ACC112 (cell line): ENCODE measurements around the gene ABCC11.
A peak's percentile ranks its signal among the peaks of the same experiment; 100 is the strongest.

ENCODE experiments used
- H2AFZ ChIP-seq: fragments of 200-600 bp; sonication (generic); one replicate; pipeline ENCODE4 v1.6.0; 2017; ENCODE audit warnings: antibody characterized with exemption, low read length; ENCODE audit not compliant: unreplicated experiment
- H3K27ac ChIP-seq: fragments of 200-600 bp; sonication (generic); 2 replicates; pipeline ENCODE4 v1.5.1; 2014; ENCODE audit warnings: low read depth, mild to moderate bottlenecking, antibody characterized with exemption, low read length, moderate library complexity
- H3K27me3 ChIP-seq: fragments of 200-600 bp; sonication (generic); 2 replicates; pipeline ENCODE4 v1.6.1; 2014; ENCODE audit warnings: mild to moderate bottlenecking, antibody characterized with exemption, low read length, moderate library complexity, mixed read lengths; ENCODE audit not compliant: insufficient read depth
- H3K36me3 ChIP-seq: fragments of 200-600 bp; sonication (generic); 2 replicates; pipeline ENCODE4 v1.6.1; 2016; ENCODE audit warnings: mild to moderate bottlenecking, antibody characterized with exemption, low read length, moderate library complexity, mixed read lengths; ENCODE audit not compliant: insufficient read depth
- H3K4me1 ChIP-seq: fragments of 200-600 bp; sonication (generic); one replicate; pipeline ENCODE4 v1.6.1; 2016; ENCODE audit warnings: low read length, mixed read lengths; ENCODE audit not compliant: insufficient read depth, unreplicated experiment, control insufficient read depth
- H3K4me3 ChIP-seq: fragments of 200-600 bp; sonication (generic); 2 replicates; pipeline ENCODE4 v1.5.1; 2014; ENCODE audit warnings: mild to moderate bottlenecking, low read depth, low read length
- H3K79me2 ChIP-seq: fragments of 200-600 bp; sonication (generic); one replicate; pipeline ENCODE4 v1.6.0; 2016; ENCODE audit warnings: low read length; ENCODE audit not compliant: control insufficient read depth, unreplicated experiment, insufficient read depth

The ABCC11 gene

GRCh38 chr16:48203974-48204824, 43.1 kb downstream of the ABCC11 start:
- H3K27me3 ChIP-seq = peaks cover 20% of the 10 kb centered on the region
- no peaks in the 10 kb centered on the region for H3K4me1 ChIP-seq
- H3K27ac ChIP-seq = no peak overlapping the region

GRCh38 chr16:48201515-48202201, 45.7 kb downstream of the ABCC11 start:
- Histone ChIP-seq H3K79me2 (no peaks in the 10 kb centered on the region), H2AFZ (no peak overlapping the region), H3K36me3 (no peaks in the 10 kb centered on the region), H3K27me3 (peaks cover 5% of the 10 kb centered on the region; the same call in 1 of the 2 replicates), H3K27ac (no peak overlapping the region), H3K4me3 (no peak overlapping the region), H3K4me1 (no peaks in the 10 kb centered on the region)

More at GRCh38 chr16:48203974-48204824, 43.1 kb downstream of the ABCC11 start:
- Histone ChIP-seq H3K79me2 (no peaks in the 10 kb centered on the region), H2AFZ (no peak overlapping the region), H3K4me3 (no peak overlapping the region), H3K36me3 (no peaks in the 10 kb centered on the region)

GRCh38 chr16:48197294-48197693, 50.0 kb downstream of the ABCC11 start:
- no peak overlapping the region for H2AFZ ChIP-seq
- no peaks in the 10 kb centered on the region for H3K79me2 ChIP-seq
- no peaks in the 10 kb centered on the region for H3K36me3 ChIP-seq
- no peak overlapping the region for H3K4me3 ChIP-seq
- H3K27ac ChIP-seq = no peak overlapping the region
- H3K27me3 ChIP-seq = peaks cover 5% of the 10 kb centered on the region; the same call in 1 of the 2 replicates
- H3K4me1 ChIP-seq = peaks cover 8% of the 10 kb centered on the region

GRCh38 chr16:48194828-48195556, 52.3 kb downstream of the ABCC11 start:
- Histone ChIP-seq H3K4me1 (peaks cover 8% of the 10 kb centered on the region), H2AFZ (peak overlapping the region; percentile 23), H3K79me2 (no peaks in the 10 kb centered on the region), H3K4me3 (no peak overlapping the region), H3K27me3 (no peaks in the 10 kb centered on the region), H3K36me3 (no peaks in the 10 kb centered on the region), H3K27ac (no peak overlapping the region)

GRCh38 chr16:48193846-48194245, 53.5 kb downstream of the ABCC11 start:
- H3K27ac ChIP-seq = no peak overlapping the region
- H3K27me3 ChIP-seq = no peaks in the 10 kb centered on the region
- no peak overlapping the region for H3K4me3 ChIP-seq
- peaks cover 8% of the 10 kb centered on the region for H3K4me1 ChIP-seq
- H3K79me2 ChIP-seq = no peaks in the 10 kb centered on the region
- no peaks in the 10 kb centered on the region for H3K36me3 ChIP-seq
- H2AFZ ChIP-seq = no peak overlapping the region

GRCh38 chr16:48188449-48189102, 58.8 kb downstream of the ABCC11 start:
- Histone ChIP-seq H2AFZ (no peak overlapping the region), H3K27ac (no peak overlapping the region), H3K4me1 (no peaks in the 10 kb centered on the region), H3K79me2 (no peaks in the 10 kb centered on the region), H3K36me3 (no peaks in the 10 kb centered on the region), H3K27me3 (no peaks in the 10 kb centered on the region), H3K4me3 (no peak overlapping the region)

- Histone ChIP-seq H3K4me1 (no peaks in the 10 kb centered on the region), H3K36me3 (no peaks in the 10 kb centered on the region), H3K27ac (no peak overlapping the region)
Measured at GRCh38 chr16:48187779-48188178, 59.6 kb downstream of the ABCC11 start.

GRCh38 chr16:48184681-48185080, 62.7 kb downstream of the ABCC11 start:
- no peaks in the 10 kb centered on the region for H3K4me1 ChIP-seq
- H3K27ac ChIP-seq = no peak overlapping the region
- no peak overlapping the region for H2AFZ ChIP-seq
- no peaks in the 10 kb centered on the region for H3K36me3 ChIP-seq
- H3K27me3 ChIP-seq = peaks cover 4% of the 10 kb centered on the region; the same call in 1 of the 2 replicates
- no peaks in the 10 kb centered on the region for H3K79me2 ChIP-seq
- no peak overlapping the region for H3K4me3 ChIP-seq

More at GRCh38 chr16:48187779-48188178, 59.6 kb downstream of the ABCC11 start:
- Histone ChIP-seq H3K27me3 (no peaks in the 10 kb centered on the region), H3K79me2 (no peaks in the 10 kb centered on the region), H3K4me3 (no peak overlapping the region), H2AFZ (no peak overlapping the region)

- Histone ChIP-seq H3K36me3 (no peaks in the 10 kb centered on the region), H3K27ac (no peak overlapping the region), H3K4me1 (no peaks in the 10 kb centered on the region), H3K79me2 (no peaks in the 10 kb centered on the region), H3K4me3 (no peak overlapping the region), H3K27me3 (peaks cover 9% of the 10 kb centered on the region), H2AFZ (no peak overlapping the region)
Measured at GRCh38 chr16:48182979-48183537, 64.3 kb downstream of the ABCC11 start.
